Endothelial cell of umbilical vein (primary cell): ENCODE data around the gene ARMC3. TPM values are rescaled to one million over a fixed set of nuclear protein-coding genes. Genes with fewer than 3 reads are reported as not detected.

Experiments
- BruUV-seq: library from RNA; stranded (reverse); fragments of 400-500 nt; replicated peaks from 2 replicates; lab custom pipeline; 2021; lab: Mats Ljungman, UMichigan
- CTCF ChIA-PET: fragments of 300-600, 350-600 bp; sonication (Branson Sonifier 250); formaldehyde crosslinking; loops from one replicate; lab custom pipeline; 2021; ENCODE audit warnings: antibody characterized with exemption, inconsistent platforms; lab: Charles Lee
- POLR2A ChIA-PET: fragments of 300-600, 350-600 bp; sonication (Branson Sonifier 250); formaldehyde crosslinking; loops from one replicate; lab custom pipeline; 2021; ENCODE audit warnings: antibody characterized with exemption, inconsistent platforms; lab: Charles Lee
- DNase-seq: peaks from one replicate; pipeline ENCODE4 v3.0.0-alpha.2; 2011; ENCODE audit warnings: low read depth, low spot score
- FAIRE-seq: peaks from 2 replicates; lab custom pipeline; 2011; peaks lifted over from hg19 to GRCh38; lab: Jason Lieb, UNC
- H2AFZ ChIP-seq: 2 replicates; pipeline ENCODE4 v1.6.0; 2012; ENCODE audit warnings: low read depth, low read length, control low read depth, inconsistent platforms
- H3K27ac ChIP-seq: 2 replicates; pipeline ENCODE4 v1.5.1; 2011; ENCODE audit warnings: low read depth, mild to moderate bottlenecking, control low read depth, low read length, moderate library complexity; ENCODE audit not compliant: insufficient read depth
- H3K27me3 ChIP-seq, 2 experiments: 2 replicates each; pipeline versions ENCODE4 v1.6.0 to v1.6.1; 2011; ENCODE audit warnings: low read length in 2 of 2, mixed read lengths in 1 of 2; ENCODE audit not compliant: control insufficient read depth in 2 of 2, insufficient read depth in 2 of 2
- H3K36me3 ChIP-seq, 2 experiments: 2 replicates in 1 of 2; 3 replicates in 1 of 2; pipeline ENCODE4 v1.5.1; 2011; ENCODE audit warnings: low read length in 2 of 2, mild to moderate bottlenecking in 1 of 2, moderate library complexity in 1 of 2; ENCODE audit not compliant: control insufficient read depth in 2 of 2, insufficient read depth in 2 of 2; ENCODE audit errors: extremely low read depth in 1 of 2
- H3K4me1 ChIP-seq: 3 replicates; pipeline ENCODE4 v1.5.1; 2011; ENCODE audit warnings: mild to moderate bottlenecking, low read length; ENCODE audit not compliant: control insufficient read depth, insufficient read depth; ENCODE audit errors: extremely low read depth
- H3K4me2 ChIP-seq: 2 replicates; pipeline ENCODE4 v1.6.1; 2011; ENCODE audit warnings: low read length, control low read depth, mixed read lengths; ENCODE audit not compliant: insufficient read depth
- H3K4me3 ChIP-seq, 3 experiments: fragments of 200-600 bp in 1 of 3; sonication (generic), shearing (Covaris generic) in 1 of 3; replicated peaks in 1 of 3; 2 replicates each; pipeline ENCODE4 v1.5.1; 2011 to 2016; ENCODE audit warnings: control low read depth in 3 of 3, low read length in 3 of 3, mild to moderate bottlenecking in 2 of 3, inconsistent platforms in 1 of 3, low read depth in 1 of 3, moderate library complexity in 1 of 3; ENCODE audit not compliant: insufficient read depth in 1 of 3
- H3K79me2 ChIP-seq: 2 replicates; pipeline ENCODE4 v1.6.0; 2012; ENCODE audit warnings: low read length, inconsistent platforms; ENCODE audit not compliant: control insufficient read depth, insufficient read depth
- H3K9ac ChIP-seq: replicated peaks from 2 replicates; pipeline ENCODE3; 2011; ENCODE audit warnings: low read length, control low read depth; ENCODE audit not compliant: insufficient read depth; ENCODE audit errors: extremely low read depth
- H3K9me1 ChIP-seq: replicated peaks from 3 replicates; pipeline ENCODE4 v1.6.0; 2011; ENCODE audit warnings: mild to moderate bottlenecking, low read length; ENCODE audit not compliant: control insufficient read depth, insufficient read depth; ENCODE audit errors: extremely low read depth
- H3K9me3 ChIP-seq: replicated peaks from 2 replicates; pipeline ENCODE4 v1.5.1; 2012; ENCODE audit warnings: low read length, inconsistent platforms; ENCODE audit not compliant: control insufficient read depth, insufficient read depth
- H4K20me1 ChIP-seq: replicated peaks from 2 replicates; pipeline ENCODE3; 2011; ENCODE audit warnings: mild to moderate bottlenecking, low read length; ENCODE audit not compliant: control insufficient read depth, insufficient read depth; ENCODE audit errors: extremely low read depth
- CTCF ChIP-seq, 2 donors: IDR thresholded peaks; 1 replicate in 1 of 2; 2 replicates in 1 of 2; pipeline ENCODE4 v1.5.1; 2011; ENCODE audit warnings: low read length in 2 of 2, mild to moderate bottlenecking in 2 of 2, moderate library complexity in 2 of 2, control low read depth in 1 of 2, inconsistent platforms in 1 of 2, low read depth in 1 of 2; ENCODE audit not compliant: insufficient read depth in 1 of 2; ENCODE audit errors: extremely low read depth in 1 of 2
- EZH2 ChIP-seq: IDR thresholded peaks from 2 replicates; pipeline ENCODE4 v1.6.1; 2012; ENCODE audit warnings: borderline replicate concordance, low read depth, mild to moderate bottlenecking, moderate library complexity, low read length, inconsistent platforms; ENCODE audit not compliant: severe bottlenecking
- FOS ChIP-seq: IDR thresholded peaks from 2 replicates; pipeline ENCODE4 v1.6.1; 2011; ENCODE audit warnings: mild to moderate bottlenecking, low read length, moderate library complexity, borderline replicate concordance; ENCODE audit not compliant: insufficient read depth
- GATA2 ChIP-seq: IDR thresholded peaks from 2 replicates; pipeline ENCODE4 v1.7.0; 2011; ENCODE audit warnings: low read depth, mild to moderate bottlenecking, moderate library complexity, mixed read lengths, low read length; ENCODE audit not compliant: insufficient read length, insufficient read depth
- JUN ChIP-seq: IDR thresholded peaks from 2 replicates; pipeline ENCODE4 v1.6.1; 2011; ENCODE audit warnings: borderline replicate concordance, low read depth; ENCODE audit not compliant: insufficient read length, insufficient read depth
- MAX ChIP-seq: IDR thresholded peaks from 2 replicates; pipeline ENCODE4 v1.6.1; 2011; ENCODE audit not compliant: insufficient read depth, insufficient read length
- MYC ChIP-seq: IDR thresholded peaks from one replicate; pipeline ENCODE4 v1.6.1; 2011; ENCODE audit warnings: mild to moderate bottlenecking, low read depth, low read length
- POLR2A ChIP-seq: IDR thresholded peaks from 2 replicates; pipeline ENCODE4 v1.6.1; 2012; ENCODE audit warnings: low read depth, mild to moderate bottlenecking, control low read depth, low read length
- POLR2AphosphoS5 ChIP-seq: IDR thresholded peaks from 2 replicates; pipeline ENCODE4 v1.6.1; 2012; ENCODE audit warnings: low read depth, mild to moderate bottlenecking, control low read depth, low read length, moderate library complexity; ENCODE audit not compliant: insufficient read depth
- dilution Hi-C: fragments of 300-500 bp; cut with MboI; formaldehyde crosslinking; loops from one replicate; pipeline ENCODE4 v1.15.0; 2019; ENCODE audit warnings: low sequenced_read_pairs; ENCODE audit not compliant: extremely low pct_ligation_motif_present
- intact Hi-C: fragments of 100-400 bp; cut with micrococcal nuclease; formaldehyde crosslinking; loops from one replicate; pipeline ENCODE4 v1.10.0; 2022
- polyA plus RNA-seq, 4 experiments: library from polyadenylated mRNA; depleted of rRNA in 3 of 4; stranded (reverse) in 3 of 4; unstranded in 1 of 4; fragments of >200 nt; gene quantifications; 2 replicates each; pipeline versions ENCODE4 v1.2.1 to v1.2.3, GENCODE V29; 2011 to 2012; ENCODE audit warnings: missing spikeins in 1 of 4
- total RNA-seq: library from RNA; stranded (reverse); gene quantifications from 2 replicates; pipeline ENCODE4 v1.2.3, GENCODE V29; 2021

Gene ARMC3
- total and polyA plus RNA-seq, 2 donors (not counting 3 experiments of a cell fraction or from before 2014, with no cell fraction given) = not detected

DNA sequence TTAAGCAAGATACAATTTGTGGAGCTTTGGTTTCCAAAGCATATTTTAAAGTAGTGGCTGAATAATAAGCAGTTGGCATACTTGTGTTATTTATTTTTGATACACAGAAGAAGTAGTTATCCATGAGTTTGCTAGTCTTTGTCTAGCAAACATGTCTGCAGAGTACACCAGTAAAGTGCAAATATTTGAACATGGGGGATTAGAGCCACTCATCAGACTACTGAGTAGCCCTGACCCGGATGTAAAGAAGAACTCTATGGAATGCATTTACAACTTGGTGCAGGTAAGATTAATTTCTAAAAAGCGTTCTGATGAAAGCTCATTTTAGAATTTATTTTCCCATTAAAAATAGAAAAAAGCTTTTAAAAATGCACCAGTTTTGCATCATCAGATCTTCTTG, 31.4 kb downstream of the ARMC3 start:
- intact Hi-C loops = no loop called here
- Histone ChIP-seq H3K4me1 (no peaks in the 10 kb centered on the region), H3K9me3 (no peaks in the 10 kb centered on the region), H3K9me1 (peaks cover 3% of the 10 kb centered on the region), H3K9ac (no peak overlapping the region), H3K27me3 (peaks cover 0 to 2% of the 10 kb centered on the region in 2 experiments), H3K27ac (no peak overlapping the region), H3K79me2 (no peaks in the 10 kb centered on the region), H3K4me2 (no peak overlapping the region), H4K20me1 (no peaks in the 10 kb centered on the region), H3K36me3 (no peaks in the 10 kb centered on the region), H2AFZ (no peak overlapping the region), H3K4me3 (no peak overlapping the region)
- CTCF ChIA-PET = interaction anchor here (0.9 to 1.3 kb wide), 2 partner anchors 16 to 29 kb away, joined by 3 read pairs; no protein-coding TSS in a partner anchor
- BruUV-seq = no TSS peak
- DNase-seq (no peak), FAIRE-seq (no peak)
- dilution Hi-C loops = no loop called here
- POLR2A ChIA-PET = no interaction called here
- TF ChIP-seq FOS = no peak
- TF ChIP-seq CTCF (IDR thresholded peaks at IDR 0.05; ENCODE audit: extremely low read depth in 1 of 2, insufficient read depth in 1 of 2, low read depth in 1 of 2, low read length in 2 of 2) = no peak
- TF ChIP-seq GATA2 = no peak
- TF ChIP-seq POLR2AphosphoS5 = no peak
- TF ChIP-seq POLR2A = no peak
- TF ChIP-seq MYC = no peak
- TF ChIP-seq EZH2 = no peak
- TF ChIP-seq MAX = no peak
- TF ChIP-seq JUN = no peak
